NCI-H2227 treated with DMSO at 0.1 percent for 48 hours (cell line): ENCODE measurements around the gene TIFAB.
"Not testable (repeated sequence)": the region's sequence is repeated elsewhere in the genome, so short reads cannot be mapped to it uniquely, and the experiment has no call there.

Experiments used
- DNase-seq: peaks from one replicate; lab custom pipeline; 2025; lab: John Stamatoyannopoulos, UW

The TIFAB gene

DNA sequence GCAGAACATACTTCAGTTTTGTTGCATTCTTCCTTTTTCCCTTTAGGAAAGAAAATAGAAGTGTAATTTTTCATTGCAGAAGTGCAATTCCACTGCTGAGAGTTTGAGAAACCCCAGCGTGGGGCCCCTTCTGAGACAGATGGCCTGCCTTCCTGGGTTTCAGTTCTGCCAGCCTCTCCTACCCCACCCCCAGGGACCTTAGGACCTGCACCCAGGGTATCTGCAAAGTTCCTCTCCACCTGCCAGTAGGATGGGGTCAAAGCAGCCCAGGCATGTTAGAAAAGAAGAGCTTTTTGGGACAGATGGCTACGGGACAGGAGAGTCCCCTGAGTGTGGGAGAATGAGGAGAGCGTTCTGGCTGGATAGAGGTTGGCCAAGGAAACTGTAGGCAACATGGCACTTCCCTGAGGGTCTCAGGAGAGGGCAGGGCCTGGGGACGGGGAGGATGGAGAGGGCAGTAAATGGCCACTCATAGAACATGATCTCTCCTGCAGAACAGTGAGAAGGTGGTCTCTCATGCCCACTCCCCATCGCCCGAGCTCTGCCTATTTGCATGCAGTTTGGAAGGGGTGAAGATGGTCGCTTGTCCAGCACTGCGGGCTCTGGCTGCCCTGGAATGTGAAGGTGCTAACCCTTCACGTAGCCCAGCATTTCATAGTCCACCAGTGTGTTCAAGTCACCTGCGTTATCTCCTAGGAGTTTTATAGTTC, at the start of gene TIFAB:
TIFAB (minus strand) TSS at position 31 of the 710 bp plus-strand sequence. CDS start 2,412 bp downstream, outside the sequence.
- DNase-seq = no peak

DNA sequence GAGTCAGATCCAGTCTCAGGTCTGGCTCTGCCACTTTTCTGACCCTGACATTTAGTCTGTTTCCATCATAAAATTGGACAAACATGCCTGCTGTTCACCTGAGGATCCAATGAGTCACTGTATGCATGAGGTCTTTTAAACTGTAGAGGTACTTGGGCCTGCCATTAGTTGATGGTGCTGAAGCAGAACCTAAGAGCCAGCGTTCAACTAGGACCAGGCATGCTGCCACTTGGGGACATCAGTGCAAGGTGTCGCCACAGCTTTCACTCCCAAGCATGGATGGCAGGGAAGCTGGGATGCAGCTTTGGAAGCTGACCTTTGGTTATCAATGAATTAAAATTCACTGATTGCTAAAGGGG, 46.5 kb upstream of the TIFAB start:
- DNase-seq = no peak

DNA sequence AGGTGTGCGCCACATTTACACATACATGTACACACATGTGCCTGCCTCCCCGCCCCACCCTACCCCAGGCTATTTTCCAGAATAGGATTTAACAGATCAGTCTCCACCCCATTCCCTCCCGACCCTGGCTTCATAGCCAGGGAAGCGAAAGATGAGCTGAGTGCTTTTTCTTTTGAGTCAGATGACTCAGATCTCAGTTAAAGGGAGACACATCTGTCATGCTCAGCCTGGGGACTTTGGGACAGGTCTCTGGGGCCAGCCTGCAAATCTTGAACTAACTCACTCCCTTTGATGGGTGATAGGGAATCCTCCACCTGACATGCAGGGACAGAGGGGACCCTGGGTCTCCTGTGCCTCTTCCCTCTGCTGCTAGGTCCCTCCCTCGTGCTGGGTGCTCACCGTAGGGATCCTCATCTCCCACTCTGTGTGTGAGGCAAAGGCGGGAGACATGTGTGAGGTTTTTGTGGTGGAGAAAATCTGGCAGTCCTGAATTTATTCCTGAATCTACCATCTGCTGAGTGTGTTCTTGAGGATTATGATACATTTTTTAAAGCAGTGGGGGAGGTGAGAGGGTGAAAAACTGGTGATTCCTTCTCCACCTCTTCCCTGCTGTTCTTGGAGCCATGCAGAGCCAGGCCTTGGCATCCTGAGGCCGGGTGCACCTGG, 46.0 kb upstream of the TIFAB start:
- no peak for DNase-seq

- not testable (repeated sequence) for DNase-seq
Measured at GRCh38 chr5:135495531-135495930, 43.4 kb upstream of the TIFAB start.

DNA sequence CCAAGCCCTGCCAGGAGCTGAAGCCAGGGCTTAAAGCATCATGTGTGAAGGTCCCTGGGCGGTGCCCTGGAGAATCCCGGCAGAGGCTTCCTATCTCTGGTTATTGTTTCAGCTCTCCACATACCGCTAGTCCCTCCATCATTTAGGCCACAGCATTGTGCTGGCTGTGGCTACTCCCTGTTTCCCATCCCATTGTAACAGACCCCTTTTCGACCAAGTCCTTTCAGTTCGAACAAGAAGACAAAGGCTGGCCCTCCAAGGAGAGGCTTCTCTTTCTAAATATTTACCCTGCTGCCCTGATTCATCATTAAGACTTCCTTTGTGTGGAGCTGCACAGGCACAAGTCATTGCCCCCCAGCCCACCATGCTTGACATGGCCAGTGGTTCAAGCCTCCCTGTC, 42.0 kb upstream of the TIFAB start:
- no peak for DNase-seq

DNA sequence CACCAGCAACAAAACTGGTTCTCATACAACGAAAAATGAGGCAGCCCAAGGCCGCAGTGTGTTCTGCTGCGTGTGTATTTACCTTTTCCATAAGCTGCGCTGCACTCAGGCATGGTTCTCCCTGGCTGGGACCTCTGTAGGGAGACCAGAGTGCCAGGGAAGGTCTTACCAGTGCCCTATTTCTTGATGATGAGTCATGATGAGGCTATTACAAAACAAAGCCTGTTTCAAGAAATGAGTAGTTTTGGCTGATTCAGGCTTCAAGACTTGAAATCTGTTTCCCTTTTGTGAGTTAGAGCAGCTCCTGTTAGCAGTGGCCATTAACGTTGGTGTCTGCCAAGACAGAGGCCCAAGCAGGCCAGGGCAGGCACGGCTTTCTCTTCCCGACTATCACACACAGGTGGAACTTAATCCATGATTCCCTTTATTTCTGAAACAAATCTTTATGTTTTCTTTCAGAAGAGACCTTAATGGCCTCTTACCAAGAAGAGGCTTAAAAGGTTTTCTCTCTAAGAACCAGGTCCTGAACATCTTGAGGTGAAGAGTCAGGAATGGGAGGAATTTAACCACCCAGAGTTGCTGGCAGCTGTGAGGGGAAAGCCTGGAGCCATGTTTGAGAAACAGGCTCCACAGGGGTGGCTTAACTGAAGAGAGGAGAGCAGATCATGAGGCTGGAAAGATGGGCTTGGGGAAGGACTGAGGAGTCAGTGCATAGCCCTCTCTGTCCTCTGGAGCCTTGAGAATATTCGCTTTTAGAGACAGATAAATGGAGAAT, 41.4 kb upstream of the TIFAB start:
- DNase-seq = no peak

GRCh38 chr5:135492319-135492626, 40.1 kb upstream of the TIFAB start:
- no peak for DNase-seq

GRCh38 chr5:135491552-135492318, 39.6 kb upstream of the TIFAB start:
- DNase-seq = no peak

DNA sequence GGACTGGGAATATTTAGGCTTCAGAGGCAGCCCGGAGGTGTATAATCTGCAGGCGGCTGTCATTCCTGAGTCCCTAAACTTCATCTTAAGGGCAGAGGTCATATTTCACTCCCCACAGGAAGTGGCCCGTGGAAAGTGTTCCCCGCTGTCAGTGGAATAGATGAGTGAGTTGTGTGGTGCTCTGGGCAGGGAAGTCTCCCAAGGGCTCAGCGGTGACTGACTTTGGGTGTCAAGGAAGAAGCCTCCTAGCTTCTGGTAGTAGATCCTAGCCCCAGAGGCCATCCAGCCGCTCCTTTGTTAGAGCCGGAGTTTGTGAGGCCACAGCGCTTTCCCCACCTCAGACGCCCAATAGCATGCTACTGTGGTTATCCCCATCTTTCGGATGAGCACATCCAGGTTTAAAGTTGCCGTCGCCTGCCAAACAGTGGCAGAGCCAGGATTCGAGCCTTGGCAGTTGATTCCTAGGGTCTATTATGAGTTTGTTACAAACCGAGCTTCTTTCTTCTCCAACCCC, 38.9 kb upstream of the TIFAB start:
- DNase-seq = no peak

GRCh38 chr5:135490245-135491037, 38.3 kb upstream of the TIFAB start:
- no peak for DNase-seq

- DNase-seq = no peak
Measured at GRCh38 chr5:135489466-135490244, 37.5 kb upstream of the TIFAB start.

DNA sequence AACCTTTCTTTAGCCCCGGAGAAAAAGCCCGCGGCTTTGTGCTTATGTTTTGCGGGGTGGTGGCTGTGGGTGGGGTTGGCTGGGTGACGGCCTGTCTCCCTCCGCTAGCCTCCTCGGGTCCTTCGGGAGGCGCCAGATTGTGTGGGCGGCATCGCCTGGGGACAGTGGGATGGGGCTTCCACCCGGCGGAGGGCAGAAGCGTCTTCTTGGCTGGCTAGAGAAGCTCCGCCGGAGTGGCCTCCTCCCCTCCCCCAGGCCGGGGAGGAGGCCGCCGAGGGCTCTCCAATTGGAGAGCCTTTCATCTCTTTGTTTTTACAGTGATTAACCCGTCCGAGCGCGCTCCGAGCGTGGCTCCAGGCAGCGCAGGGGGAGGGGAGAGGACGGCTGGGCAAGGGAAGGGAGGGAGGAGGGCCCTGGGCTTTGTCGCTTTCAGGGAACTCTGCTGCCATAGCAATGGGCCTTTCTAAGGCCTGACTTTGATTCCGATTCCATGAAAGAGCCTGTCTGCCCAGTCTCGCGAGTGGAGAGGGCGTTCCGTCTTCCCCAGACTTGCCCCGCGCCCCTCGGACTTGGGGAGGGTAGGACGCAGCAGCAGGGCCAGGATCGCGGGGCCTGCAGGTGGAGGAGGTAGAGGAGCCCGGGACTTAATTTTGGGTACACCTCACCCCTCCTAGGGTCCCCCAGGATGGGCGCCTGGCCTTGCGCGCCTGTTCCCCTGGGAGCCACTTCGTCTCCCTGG, 36.7 kb upstream of the TIFAB start:
- DNase-seq = peak; percentile 77

GRCh38 chr5:135487839-135488514, 35.8 kb upstream of the TIFAB start:
- no peak for DNase-seq

GRCh38 chr5:135487037-135487395, 34.9 kb upstream of the TIFAB start:
- DNase-seq = no peak

DNA sequence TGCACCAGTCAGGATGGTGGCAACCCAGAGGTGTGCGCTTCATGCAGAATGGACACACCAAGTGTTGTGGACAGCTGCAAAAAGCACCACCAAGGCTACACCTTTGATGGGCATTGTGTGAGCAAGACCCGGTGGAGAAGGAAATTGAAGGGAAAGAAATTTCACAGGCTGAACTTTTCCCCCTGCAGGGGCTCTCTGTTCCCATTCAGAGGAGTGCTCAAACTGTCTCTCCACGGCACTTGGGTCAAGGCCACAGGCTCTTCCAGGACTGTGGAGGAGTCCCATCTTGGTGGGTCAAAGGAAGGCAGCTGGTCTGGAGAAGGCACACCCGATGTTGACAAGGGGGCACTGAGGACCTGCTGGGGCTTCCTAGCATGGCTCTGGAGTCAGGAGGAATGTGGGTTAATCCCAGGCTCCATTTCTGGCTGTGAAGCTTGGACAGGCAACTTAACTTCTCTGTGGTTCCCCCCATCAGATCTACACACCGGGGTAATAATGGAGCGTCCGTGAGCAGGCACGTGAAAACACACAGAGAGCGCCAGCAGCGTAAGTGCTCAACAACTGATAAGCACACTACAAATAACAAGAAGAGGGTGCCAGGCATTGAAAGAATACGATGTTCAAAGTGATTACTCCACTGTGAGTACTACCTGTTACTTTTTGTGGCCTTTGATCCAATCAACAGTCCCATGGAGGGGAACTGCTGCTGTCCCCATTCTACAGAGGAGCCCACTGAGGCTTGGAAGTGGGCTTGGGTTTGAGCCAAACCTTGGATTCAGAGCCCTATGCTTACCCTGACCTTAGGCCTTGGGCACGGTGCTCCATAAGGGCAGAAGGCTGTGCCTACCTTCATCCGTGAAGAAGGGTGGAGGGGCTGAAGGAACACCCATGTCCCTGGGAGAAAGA, 34.2 kb upstream of the TIFAB start:
- no peak for DNase-seq

GRCh38 chr5:135484674-135485086, 32.5 kb upstream of the TIFAB start:
- DNase-seq = no peak

DNA sequence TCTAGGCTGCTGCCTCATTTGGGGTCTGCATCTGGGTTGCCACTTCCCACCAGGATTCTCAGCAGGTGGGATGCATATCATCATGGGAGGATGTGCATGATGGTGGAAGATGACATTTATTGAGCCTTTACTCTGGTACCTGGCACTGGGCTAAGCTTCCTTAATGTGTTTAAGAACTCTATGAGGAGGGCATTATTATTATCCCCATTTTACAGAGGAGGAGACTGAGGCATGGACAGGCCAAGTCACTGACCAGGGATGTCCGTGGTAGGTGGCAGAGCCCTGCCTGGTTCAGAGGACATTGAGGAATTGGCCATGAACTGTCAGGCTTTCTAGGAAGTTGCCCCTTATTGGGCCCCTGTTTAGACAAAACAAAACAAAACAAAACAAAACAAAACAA, 31.1 kb upstream of the TIFAB start:
- no peak for DNase-seq

GRCh38 chr5:135482381-135482933, 30.3 kb upstream of the TIFAB start:
- DNase-seq = no peak
